RCC 7860 (cell line): ENCODE data around the gene WDR82.

ENCODE experiments used
- DNase-seq: peaks from one replicate; pipeline ENCODE4 v3.0.0-alpha.2; 2015; ENCODE audit warnings: low spot score
- FAIRE-seq: peaks from 2 replicates; lab custom pipeline; 2012; peaks lifted over from hg19 to GRCh38; lab: Jason Lieb, UNC

WDR82 gene

GRCh38 chr3:52308308-52308707 lies 29.9 kb upstream of the WDR82 start:
- DNase-seq (no peak), FAIRE-seq (no peak)

- FAIRE-seq (no peak), DNase-seq (no peak)
Measured at GRCh38 chr3:52306978-52307377, 28.5 kb upstream of the WDR82 start.

GRCh38 chr3:52305926-52306325 lies 27.5 kb upstream of the WDR82 start:
- DNase-seq = no peak
- FAIRE-seq = no peak

DNA sequence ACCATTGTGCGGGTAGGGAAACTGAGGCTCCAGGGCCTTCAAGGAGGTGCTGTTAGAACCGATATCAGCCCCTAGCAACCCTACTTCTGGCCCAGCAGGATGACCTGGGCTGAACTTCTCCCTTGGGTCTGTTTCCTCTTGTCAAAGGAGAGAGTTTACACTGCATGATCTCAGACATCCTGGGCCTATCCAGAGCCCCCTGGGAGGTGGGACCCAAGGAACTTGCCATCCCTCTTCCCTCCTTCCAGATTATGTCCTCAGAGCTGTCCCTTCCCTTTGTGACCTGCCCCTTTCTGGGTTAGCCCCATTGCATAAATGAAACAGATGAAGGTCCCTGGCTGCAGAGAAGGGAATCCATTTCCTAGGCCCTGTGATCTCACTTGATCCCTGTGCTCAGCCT lies 25.4 kb upstream of the WDR82 start:
- FAIRE-seq = no peak

DNA sequence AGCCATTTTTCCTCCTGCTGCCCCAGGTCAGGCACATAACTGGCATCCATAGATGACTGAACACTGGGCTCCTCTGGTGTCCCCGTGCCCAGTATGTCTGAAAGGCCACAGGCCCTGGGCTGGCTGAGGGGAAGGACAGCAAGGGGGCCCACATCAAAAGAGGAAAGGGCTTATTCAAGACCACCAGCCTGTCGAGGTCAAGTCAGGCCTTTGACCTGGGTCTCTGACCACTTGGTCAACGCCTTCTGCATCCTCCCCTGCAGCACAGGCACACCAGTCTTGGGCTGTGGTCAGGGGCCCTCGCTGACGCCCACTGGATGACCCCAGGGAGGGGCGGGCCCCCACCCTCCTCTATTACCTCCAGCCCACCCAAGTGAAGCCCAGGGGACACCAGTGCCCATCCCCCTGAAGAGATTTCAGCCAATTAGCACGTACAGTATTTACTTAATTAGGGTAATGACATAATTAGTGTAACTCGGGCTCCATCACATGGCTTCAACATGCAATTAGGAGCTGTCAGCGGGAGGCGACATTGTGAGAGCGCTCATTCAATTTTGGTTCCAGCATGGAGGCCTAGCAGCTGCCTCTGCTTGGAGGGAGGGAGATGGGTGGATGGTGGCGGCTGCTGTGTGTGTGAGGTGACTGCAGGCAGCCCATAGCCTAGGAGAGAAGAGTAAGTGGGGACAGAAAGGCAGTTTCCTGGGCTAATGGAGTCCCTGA lies 24.1 kb upstream of the WDR82 start:
- FAIRE-seq = no peak

More for the DNA sequence above, 25.4 kb upstream of the WDR82 start:
- DNase-seq = no peak

GRCh38 chr3:52299879-52300611 lies 21.6 kb upstream of the WDR82 start:
- FAIRE-seq = no peak
- DNase-seq = peak; percentile 26

More for the DNA sequence above, 24.1 kb upstream of the WDR82 start:
- DNase-seq = no peak

DNA sequence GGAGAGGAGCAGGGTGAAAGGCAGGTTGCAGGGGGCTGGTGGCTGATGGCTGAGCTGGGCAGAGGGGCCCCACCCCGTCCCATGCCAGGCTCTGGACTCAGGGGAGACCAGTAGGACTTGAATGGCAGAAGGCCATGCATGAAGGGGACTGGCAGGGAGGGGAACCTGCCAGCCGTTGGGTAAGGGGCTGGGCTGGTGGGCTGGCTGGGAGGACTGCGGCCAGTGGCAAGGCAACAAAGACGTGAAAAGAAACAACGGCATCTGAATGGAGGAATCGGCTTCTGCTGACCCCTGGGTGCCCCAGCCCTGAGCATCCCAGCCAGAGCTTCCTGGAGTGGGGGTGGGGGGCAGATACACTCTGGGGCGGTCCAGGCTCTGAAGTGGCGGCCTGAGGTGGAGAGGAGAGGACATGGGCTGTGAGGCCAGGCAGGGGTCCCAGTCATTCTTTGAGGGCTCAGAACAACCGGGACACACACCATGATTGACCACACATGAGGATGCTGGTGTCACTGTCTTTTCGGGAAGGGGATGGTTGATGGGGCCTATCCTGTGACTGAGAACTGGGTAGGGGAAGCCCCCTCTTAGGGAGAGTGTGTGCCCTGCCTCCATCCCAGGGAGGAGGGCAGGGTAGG lies 20.9 kb upstream of the WDR82 start:
- DNase-seq = no peak
- FAIRE-seq = no peak

DNA sequence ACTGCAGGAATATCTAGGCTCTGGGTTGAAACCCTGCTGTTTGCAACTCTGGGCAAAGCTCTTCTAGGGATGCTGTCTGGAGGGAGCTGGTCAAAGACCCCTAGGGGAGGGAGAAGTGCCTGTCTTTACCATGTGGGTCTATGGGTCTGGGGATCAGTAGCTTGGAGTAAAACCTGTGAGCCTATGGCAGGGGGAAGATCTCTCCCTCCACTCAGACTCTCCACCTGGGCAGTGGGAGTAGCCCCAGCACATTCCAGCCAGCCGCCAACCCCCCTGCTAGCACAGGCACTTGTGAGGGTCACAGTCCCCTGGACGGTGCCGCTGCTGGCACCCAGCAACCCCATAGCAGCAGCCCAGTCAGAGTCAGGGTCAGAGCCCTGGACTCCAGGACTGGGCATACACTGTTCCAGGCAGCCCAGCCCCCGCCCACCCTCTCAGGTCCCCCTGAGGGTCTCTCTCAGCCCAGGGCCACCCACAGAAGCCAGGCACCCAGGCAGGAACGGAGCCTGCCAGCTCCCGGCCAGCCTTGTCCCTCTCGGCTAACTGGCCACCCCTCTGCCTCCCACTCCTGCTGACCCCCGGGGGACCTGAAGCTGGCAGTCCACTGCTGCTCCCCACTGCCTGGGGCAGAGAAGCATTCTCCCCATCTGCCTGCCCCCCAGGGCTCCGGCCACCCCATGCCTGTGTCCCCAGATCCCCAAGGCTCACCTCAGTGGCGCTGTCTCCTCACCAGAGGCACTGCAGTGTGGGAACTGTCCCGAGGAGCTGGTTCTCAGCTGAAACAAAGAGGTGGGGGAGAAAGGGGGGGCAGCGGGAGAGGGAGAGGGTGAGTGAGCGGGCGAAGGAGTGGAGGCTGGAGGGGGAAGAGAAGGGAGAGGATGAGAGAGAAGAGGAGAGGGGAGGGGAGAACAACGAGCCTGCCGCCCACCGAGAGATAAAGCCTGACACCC lies 20.0 kb upstream of the WDR82 start:
- DNase-seq = no peak
- FAIRE-seq = no peak

GRCh38 chr3:52297242-52298148 lies 19.0 kb upstream of the WDR82 start:
- FAIRE-seq (no peak), DNase-seq (no peak)

- DNase-seq (no peak), FAIRE-seq (no peak)
Measured at GRCh38 chr3:52295671-52296208, 17.3 kb upstream of the WDR82 start.

DNA sequence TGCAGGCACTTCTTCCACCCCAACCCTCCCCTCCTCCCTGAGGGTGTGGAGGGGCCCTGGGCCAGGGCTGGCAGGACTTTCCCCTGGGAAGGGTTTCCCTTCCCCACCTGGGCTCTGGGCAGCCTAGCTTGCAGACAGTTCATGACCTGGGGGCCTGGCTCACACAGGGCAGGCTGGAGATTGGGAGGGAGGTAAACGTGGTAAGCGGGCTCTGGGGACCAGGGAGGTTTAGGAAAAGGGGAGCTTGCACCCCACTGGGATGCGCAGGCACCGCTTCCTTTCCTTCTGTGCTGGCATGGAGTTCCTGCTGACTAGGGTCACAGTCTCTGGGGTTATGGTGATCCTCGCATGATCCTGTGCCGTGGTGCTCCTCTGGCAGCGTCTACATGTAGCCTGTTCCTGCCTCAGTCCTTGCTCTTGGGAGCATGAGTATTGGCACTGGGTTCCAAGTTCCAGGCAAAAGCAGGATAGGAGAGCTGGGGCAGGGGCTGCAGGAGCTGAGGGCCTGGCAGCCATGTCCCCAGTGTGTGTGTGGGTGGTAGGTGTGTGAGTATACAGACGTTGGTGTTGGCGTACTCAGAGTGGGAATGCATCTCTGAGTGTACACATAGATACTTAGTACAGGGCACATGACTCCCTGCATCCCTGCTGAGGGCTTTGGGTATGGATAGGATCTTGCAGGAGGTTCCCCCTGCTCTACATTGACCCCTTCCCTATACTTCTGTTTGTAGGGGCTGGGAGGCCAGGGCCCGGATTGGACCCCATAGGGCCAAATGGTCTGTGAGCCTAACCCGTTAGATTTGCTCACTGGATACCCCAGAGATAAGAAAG lies 16.1 kb upstream of the WDR82 start:
- no peak for DNase-seq
- FAIRE-seq = no peak

DNA sequence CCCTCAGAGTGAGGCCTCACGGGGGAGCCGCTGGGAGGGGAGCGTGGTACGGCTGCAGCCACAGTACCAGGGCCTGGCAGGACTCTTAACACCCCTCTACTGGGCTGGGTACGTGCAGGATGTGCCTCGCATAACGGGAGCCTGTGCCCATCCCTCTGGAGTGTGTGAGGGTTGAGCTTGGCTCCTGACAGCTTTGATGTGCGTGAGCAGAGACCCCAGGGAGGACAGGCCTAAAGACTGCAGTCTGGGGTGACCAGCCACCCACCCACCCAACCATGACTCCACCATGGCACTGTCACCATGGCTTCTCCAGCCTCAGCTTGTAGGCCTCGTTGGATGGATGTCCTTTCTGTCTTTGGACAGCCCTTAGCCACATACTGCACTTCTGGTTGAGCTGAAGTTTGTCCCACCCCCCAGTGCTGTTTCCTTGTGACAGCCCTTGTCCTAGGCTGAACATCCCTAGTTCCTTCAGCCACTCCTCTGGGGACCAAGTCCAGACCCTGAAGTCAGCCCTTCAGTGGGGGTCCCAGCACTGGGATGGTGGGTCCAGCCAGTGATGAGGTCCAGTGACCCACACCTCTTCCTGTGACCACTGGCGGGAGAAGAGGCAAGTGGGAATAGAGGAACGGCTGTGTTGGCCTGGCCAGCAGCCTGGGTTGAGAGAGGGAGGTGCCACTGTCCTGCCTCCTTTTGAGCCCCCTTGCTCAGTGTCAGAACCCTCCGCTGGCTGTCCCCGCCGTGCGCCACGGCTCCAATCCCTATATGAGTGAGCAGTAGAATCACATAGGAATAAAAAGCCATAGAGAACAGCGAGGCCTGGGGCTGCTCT lies 15.3 kb upstream of the WDR82 start:
- FAIRE-seq (no peak), DNase-seq (no peak)

DNA sequence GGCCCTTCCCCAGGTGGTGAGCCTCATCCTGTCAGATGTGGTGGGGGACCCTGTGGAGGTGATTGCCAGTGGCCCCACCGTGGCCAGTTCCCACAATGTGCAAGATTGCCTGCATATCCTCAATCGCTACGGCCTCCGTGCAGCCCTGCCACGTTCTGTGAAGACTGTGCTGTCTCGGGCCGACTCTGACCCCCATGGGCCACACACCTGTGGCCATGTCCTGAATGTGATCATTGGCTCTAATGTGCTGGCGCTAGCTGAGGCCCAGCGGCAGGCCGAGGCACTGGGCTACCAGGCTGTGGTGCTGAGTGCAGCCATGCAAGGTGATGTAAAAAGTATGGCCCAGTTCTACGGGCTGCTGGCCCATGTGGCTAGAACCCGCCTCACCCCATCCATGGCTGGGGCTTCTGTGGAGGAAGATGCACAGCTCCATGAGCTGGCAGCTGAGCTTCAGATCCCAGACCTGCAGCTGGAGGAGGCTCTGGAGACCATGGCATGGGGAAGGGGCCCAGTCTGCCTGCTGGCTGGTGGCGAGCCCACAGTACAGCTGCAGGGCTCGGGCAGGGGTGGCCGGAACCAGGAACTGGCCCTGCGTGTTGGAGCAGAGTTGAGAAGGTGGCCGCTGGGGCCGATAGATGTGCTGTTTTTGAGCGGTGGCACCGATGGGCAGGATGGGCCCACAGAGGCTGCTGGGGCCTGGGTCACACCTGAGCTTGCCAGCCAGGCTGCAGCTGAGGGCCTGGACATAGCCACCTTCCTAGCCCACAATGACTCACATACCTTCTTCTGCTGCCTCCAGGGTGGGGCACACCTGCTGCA lies 14.0 kb upstream of the WDR82 start:
- FAIRE-seq = no peak
- DNase-seq = no peak

- FAIRE-seq = no peak
- no peak for DNase-seq
Measured at GRCh38 chr3:52291508-52292181, 13.2 kb upstream of the WDR82 start.

DNA sequence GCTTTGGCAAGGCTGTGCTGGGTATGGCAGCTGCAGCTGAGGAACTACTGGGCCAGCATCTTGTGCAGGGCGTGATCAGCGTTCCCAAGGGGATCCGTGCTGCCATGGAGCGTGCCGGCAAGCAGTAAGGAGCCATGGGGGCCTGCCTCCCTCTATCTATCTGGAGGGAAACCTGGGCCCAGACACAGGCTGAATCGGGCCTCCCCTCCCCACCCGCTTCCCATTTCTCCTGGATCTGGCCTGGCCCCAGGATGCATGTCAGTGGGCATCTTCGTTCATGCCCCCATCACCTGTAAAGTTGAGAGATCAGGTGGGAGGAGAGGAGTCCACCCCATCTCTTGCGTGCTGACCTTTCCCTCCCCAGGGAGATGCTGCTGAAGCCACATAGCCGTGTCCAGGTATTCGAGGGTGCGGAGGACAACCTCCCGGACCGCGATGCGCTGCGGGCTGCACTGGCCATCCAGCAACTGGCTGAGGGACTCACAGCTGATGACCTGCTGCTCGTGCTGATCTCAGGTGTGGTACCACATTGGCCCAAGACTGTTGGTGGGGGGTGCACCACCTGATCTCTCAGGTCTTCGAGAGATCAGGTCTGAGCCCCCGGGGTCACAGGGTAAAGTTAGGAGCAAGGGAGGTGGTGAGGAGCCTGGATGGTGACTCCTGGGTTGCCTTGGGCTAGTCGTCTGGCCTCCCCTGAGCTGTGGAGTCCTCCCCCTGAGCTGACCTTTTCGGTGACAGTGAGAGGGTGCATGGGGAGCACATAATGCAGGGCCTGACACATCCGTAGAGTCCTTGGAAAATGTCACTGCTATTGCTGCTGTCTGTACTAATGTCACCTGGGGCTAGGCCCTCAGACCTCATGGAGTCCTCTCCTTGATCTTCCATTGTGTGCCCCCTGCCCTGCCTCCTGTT lies 12.4 kb upstream of the WDR82 start:
- FAIRE-seq (no peak), DNase-seq (no peak)
